Panc1 (cell line): ENCODE results near the gene TEPSIN.

ENCODE experiments used
- POLR2AphosphoS5 ChIP-seq: IDR thresholded peaks from 2 replicates; pipeline ENCODE4 v1.6.1; 2012; ENCODE audit warnings: mild to moderate bottlenecking, low read depth, low read length, moderate library complexity
- SIN3A ChIP-seq: IDR thresholded peaks from 2 replicates; pipeline ENCODE4 v1.6.1; 2012; ENCODE audit warnings: low read depth, mild to moderate bottlenecking, low read length, moderate library complexity, borderline replicate concordance; ENCODE audit not compliant: insufficient read depth
- TCF7L2 ChIP-seq: IDR thresholded peaks from 2 replicates; pipeline ENCODE4 v1.6.1; 2011; ENCODE audit warnings: mild to moderate bottlenecking, low read depth, low read length, inconsistent platforms
- TF ChIP-seq, protein P1 (sequence below): fragments of 450-650 bp; IDR thresholded peaks from 2 replicates; pipeline ENCODE4 v1.5.1; 2017; ENCODE audit warnings: mild to moderate bottlenecking
- TF ChIP-seq, protein P2 (sequence below), 2 experiments: IDR thresholded peaks; 2 replicates each; pipeline ENCODE4 v1.6.1; 2011 to 2012; ENCODE audit warnings: low read depth in 2 of 2, control low read depth in 1 of 2, low read length in 1 of 2, mild to moderate bottlenecking in 1 of 2, moderate library complexity in 1 of 2; ENCODE audit not compliant: insufficient read depth in 1 of 2

DNA sequence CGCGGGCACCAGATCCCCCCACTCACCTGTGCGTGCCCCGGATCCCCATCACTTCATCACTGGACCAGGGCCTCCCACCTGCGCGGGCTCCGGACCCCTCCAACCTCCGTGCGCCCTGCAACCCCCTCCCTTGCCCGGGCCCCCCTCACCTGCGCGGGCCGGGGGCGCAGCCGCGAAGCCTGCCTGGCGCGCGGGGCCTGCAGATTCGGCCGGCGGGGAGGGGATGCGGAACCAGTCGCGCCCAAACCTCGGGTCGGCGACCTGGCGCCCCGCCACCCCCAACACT, 16.3 kb downstream of the TEPSIN start:
- TF ChIP-seq, protein P1, sequence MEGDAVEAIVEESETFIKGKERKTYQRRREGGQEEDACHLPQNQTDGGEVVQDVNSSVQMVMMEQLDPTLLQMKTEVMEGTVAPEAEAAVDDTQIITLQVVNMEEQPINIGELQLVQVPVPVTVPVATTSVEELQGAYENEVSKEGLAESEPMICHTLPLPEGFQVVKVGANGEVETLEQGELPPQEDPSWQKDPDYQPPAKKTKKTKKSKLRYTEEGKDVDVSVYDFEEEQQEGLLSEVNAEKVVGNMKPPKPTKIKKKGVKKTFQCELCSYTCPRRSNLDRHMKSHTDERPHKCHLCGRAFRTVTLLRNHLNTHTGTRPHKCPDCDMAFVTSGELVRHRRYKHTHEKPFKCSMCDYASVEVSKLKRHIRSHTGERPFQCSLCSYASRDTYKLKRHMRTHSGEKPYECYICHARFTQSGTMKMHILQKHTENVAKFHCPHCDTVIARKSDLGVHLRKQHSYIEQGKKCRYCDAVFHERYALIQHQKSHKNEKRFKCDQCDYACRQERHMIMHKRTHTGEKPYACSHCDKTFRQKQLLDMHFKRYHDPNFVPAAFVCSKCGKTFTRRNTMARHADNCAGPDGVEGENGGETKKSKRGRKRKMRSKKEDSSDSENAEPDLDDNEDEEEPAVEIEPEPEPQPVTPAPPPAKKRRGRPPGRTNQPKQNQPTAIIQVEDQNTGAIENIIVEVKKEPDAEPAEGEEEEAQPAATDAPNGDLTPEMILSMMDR, result no peak
- TF ChIP-seq SIN3A (0 out of 2 replicates have a peak, but pooled peaks have one; percentile 65), POLR2AphosphoS5 (no peak), TCF7L2 (no peak)
- TF ChIP-seq, protein P2, sequence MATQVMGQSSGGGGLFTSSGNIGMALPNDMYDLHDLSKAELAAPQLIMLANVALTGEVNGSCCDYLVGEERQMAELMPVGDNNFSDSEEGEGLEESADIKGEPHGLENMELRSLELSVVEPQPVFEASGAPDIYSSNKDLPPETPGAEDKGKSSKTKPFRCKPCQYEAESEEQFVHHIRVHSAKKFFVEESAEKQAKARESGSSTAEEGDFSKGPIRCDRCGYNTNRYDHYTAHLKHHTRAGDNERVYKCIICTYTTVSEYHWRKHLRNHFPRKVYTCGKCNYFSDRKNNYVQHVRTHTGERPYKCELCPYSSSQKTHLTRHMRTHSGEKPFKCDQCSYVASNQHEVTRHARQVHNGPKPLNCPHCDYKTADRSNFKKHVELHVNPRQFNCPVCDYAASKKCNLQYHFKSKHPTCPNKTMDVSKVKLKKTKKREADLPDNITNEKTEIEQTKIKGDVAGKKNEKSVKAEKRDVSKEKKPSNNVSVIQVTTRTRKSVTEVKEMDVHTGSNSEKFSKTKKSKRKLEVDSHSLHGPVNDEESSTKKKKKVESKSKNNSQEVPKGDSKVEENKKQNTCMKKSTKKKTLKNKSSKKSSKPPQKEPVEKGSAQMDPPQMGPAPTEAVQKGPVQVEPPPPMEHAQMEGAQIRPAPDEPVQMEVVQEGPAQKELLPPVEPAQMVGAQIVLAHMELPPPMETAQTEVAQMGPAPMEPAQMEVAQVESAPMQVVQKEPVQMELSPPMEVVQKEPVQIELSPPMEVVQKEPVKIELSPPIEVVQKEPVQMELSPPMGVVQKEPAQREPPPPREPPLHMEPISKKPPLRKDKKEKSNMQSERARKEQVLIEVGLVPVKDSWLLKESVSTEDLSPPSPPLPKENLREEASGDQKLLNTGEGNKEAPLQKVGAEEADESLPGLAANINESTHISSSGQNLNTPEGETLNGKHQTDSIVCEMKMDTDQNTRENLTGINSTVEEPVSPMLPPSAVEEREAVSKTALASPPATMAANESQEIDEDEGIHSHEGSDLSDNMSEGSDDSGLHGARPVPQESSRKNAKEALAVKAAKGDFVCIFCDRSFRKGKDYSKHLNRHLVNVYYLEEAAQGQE (IDR thresholded peaks at IDR 0.05; ENCODE audit: insufficient read depth in 1 of 2, low read depth in 2 of 2, low read length in 1 of 2), result no peak
